8988T (cell line): ENCODE data around the gene ZNF414.

ENCODE experiments used
- DNase-seq: peaks from one replicate; pipeline ENCODE4 v3.0.0; 2011

ZNF414 gene

DNA sequence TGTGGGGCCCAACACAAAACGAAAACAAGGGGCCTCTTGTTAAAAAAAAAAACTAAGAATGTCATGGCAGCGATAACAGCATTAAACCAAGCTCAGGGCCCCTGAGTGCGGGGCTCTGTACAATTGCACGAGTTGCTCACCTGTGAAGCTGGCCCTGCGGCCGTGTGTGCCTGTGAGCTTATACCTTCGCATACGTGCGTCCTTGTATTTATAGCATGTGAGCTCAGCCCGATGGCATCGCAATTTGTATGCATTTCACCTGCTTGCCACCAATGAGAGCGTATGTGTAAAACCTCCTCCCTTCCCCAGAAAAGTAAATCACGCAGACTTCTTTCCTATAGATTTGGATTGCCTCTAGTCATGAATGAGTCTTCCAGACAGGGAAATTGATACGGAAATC lies 52.1 kb downstream of the ZNF414 start:
- DNase-seq = no peak

DNA sequence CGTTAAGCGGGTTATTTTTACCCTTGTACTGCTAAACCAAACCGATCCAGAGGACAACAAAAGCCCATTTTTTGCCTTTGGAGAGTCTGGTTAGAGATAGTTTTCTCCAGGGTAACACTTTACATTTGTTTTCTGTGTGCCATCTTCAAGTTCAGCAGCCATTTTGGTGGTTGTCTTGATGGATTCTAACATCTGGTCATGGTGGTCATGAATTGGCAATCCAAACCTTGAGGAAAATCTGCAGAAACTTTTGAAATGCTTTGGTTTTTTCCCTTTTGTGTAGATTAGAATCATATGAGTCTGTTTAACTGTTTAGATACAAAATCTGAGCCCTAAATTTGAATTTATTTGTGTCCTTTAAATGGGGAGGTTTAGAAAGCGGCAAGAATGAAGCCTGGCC lies 52.6 kb downstream of the ZNF414 start:
- no peak for DNase-seq

DNA sequence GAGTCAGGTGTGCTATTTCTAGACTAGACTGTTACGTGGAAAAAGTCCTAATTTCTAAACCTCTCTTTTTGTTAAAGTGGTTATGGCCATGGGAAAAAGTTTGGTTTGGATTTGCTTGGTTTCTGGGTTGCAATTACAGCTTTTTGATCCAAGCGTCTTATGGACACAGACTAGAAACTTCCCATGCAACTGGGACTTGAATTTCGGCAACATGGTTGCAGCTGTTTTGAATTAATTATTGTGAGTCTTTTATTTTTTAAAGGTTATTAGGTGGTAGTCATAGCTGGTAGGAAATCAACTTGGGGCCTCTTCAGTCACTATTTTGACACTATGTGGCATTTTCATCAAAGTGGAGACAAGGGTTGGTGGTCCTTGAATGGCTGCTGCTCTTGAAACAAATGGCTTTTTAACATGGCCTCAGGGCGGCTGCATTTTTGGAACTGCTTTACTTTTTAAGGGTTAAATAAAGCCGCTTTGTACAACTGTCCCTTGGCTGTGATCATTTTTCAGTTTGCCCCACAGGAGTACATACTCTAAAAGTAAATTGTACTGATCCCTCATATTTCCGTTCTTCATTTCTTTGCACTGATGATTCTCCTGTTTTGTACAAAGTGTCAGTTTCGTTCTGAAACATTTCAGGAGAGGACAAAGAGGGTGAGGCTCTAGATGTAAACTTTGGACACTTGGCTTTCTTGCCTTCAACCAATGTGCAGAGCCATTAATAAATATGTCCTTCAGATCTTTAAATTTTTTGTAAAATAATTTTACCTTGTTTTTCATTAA lies 53.3 kb downstream of the ZNF414 start:
- DNase-seq = no peak
